RWPE2 (cell line): Measurements from ENCODE around the gene PLA2G4F.

Experiments
- ATAC-seq: fragments of 200-7000 bp; cut with Tn5 transposase; 3 replicates; pipeline ENCODE4 v1.9.1; 2021; ENCODE audit warnings: low read depth
- DNase-seq: peaks from one replicate; pipeline ENCODE4 v3.0.0-alpha.2; 2020; ENCODE audit warnings: low spot score
- H3K27ac ChIP-seq: fragments of 450-650 bp; 2 replicates; pipeline ENCODE4 v1.5.1; 2017; ENCODE audit warnings: mild to moderate bottlenecking; ENCODE audit not compliant: poor library complexity, severe bottlenecking
- H3K27me3 ChIP-seq: fragments of 250-450 bp; sonication (Bioruptor Pico); 2 replicates; pipeline ENCODE4 v1.5.1; 2021; ENCODE audit warnings: mild to moderate bottlenecking, moderate library complexity; ENCODE audit not compliant: insufficient read depth, poor library complexity, severe bottlenecking
- H3K36me3 ChIP-seq: fragments of 250-450 bp; sonication (Bioruptor Pico); 2 replicates; pipeline ENCODE4 v1.5.1; 2020; ENCODE audit warnings: low read depth, mild to moderate bottlenecking, moderate library complexity
- H3K4me1 ChIP-seq: fragments of 250-450 bp; sonication (Bioruptor Pico); 2 replicates; pipeline ENCODE4 v1.5.1; 2021; ENCODE audit warnings: mild to moderate bottlenecking, moderate library complexity; ENCODE audit not compliant: insufficient read depth, poor library complexity, severe bottlenecking
- H3K4me3 ChIP-seq: fragments of 250-450 bp; sonication (Bioruptor Pico); 2 replicates; pipeline ENCODE4 v1.5.1; 2021; ENCODE audit warnings: mild to moderate bottlenecking, moderate library complexity; ENCODE audit not compliant: severe bottlenecking
- H3K9me3 ChIP-seq: fragments of 250-450 bp; sonication (Bioruptor Pico); 2 replicates; pipeline ENCODE4 v1.5.1; 2021; ENCODE audit warnings: mild to moderate bottlenecking, moderate library complexity; ENCODE audit not compliant: severe bottlenecking
- CTCF ChIP-seq: fragments of 450-650 bp; IDR thresholded peaks from one replicate; pipeline ENCODE4 v1.5.1; 2017; ENCODE audit warnings: mild to moderate bottlenecking, moderate library complexity; ENCODE audit not compliant: poor library complexity, severe bottlenecking

Gene PLA2G4F

DNA sequence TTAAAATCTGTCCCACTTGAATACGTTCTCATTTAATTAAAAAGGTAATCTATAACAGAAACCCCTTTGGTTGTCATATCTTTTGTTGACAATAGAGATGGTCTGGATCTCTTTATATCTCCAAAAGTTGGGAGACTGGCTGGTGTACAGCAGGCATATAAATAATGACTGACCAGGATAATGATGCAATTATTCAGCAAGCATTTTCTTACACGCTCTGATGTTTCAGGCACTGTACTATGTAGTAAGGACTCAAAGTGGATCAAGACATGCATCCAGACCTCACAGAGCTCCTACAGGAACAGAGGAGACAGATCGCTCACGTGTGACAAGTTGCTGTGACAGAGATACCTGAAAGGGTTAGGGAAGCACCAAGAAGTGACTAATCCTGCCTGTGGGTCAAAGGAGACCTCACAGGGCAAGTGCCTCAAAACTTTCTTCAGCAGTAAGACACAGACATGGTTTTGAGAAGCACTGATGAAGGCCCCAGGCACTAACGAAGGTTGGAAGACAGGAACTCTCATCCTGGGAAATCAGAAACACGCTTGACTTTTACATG is 26.0 kb upstream of the PLA2G4F start:
- no peak for DNase-seq
- Histone ChIP-seq H3K4me3 (no peak overlapping the region), H3K4me1 (no peaks in the 10 kb centered on the region), H3K27ac (no peak overlapping the region), H3K27me3 (no peaks in the 10 kb centered on the region), H3K9me3 (no peaks in the 10 kb centered on the region), H3K36me3 (peaks cover 89% of the 10 kb centered on the region)
- no peak for TF ChIP-seq CTCF
- ATAC-seq: no peak

DNA sequence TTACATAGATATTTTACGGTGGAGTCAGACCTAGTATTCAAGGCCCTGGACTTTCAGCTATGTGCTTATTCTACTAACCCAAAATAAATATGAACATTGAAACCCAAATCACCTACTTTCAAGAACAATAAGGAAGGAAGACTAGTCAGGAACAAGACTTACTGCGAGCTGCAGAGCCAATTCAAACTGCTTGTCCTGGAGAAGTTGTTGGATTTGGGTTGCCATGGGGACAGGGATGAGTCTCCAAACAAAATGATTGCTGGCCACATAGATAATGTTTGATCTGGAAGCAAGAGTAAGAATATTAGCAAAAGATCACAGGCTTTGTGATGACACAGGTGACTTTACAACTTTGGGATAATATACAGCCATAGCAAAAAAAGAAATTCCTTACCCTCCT is 21.6 kb upstream of the PLA2G4F start:
- Histone ChIP-seq H3K36me3 (peaks cover 86% of the 10 kb centered on the region), H3K4me3 (no peak overlapping the region), H3K27me3 (no peaks in the 10 kb centered on the region), H3K9me3 (no peaks in the 10 kb centered on the region), H3K4me1 (no peaks in the 10 kb centered on the region), H3K27ac (no peak overlapping the region)
- DNase-seq (no peak), ATAC-seq (no peak)
- no peak for TF ChIP-seq CTCF

DNA sequence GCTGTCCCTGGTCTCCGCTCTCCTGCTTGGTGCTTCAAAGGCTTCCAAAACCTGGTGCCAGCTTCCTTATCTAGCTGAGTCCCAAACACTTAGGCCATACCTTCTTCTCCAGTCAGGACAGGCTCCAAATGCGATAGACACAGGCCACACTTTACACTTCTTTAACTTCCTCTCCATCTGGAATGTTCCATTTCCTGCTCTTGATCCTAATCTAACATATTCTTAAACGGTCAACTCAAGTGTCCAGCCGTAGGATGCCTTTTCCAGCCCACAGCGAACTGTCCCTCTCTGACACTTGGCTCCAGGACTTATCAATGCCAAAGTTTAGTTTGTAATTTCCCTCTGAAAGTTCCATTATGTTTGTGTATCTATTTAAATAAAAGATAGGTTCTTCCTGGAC is 19.2 kb upstream of the PLA2G4F start:
- no peak overlapping the region for H3K4me3 ChIP-seq
- H3K36me3 ChIP-seq: peaks cover 85% of the 10 kb centered on the region
- TF ChIP-seq CTCF: no peak
- no peaks in the 10 kb centered on the region for H3K27me3 ChIP-seq
- H3K27ac ChIP-seq: no peak overlapping the region
- no peaks in the 10 kb centered on the region for H3K9me3 ChIP-seq
- H3K4me1 ChIP-seq: no peaks in the 10 kb centered on the region
- DNase-seq (no peak), ATAC-seq (no peak)

GRCh38 chr15:42172475-42172874 is 16.0 kb upstream of the PLA2G4F start:
- no peak for TF ChIP-seq CTCF
- no peak for ATAC-seq
- no peaks in the 10 kb centered on the region for H3K9me3 ChIP-seq
- H3K36me3 ChIP-seq: peaks cover 86% of the 10 kb centered on the region
- DNase-seq: no peak
- H3K4me3 ChIP-seq: no peak overlapping the region
- H3K27ac ChIP-seq: no peak overlapping the region
- H3K4me1 ChIP-seq: no peaks in the 10 kb centered on the region
- H3K27me3 ChIP-seq: no peaks in the 10 kb centered on the region

DNA sequence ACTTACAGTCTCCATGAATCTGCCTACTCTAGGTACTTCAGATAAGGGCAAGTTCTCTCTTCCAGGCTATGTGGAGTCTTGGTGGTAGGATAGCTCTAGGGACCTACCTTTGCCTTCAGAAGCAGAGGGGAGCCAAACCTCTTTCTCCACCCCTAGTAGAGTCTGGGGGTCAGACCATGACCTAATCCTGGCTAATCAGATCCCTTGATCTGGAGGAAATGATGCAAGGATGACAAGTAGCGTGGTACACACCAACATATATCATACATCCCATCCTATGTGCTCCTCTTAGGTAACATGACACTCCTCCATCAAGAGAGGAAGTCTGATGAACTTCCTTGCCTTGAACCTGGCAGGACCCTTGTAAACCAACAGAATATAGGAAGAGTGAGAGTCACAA is 15.4 kb upstream of the PLA2G4F start:
- H3K9me3 ChIP-seq: no peaks in the 10 kb centered on the region
- no peak for DNase-seq
- no peak for TF ChIP-seq CTCF
- no peak overlapping the region for H3K4me3 ChIP-seq
- no peaks in the 10 kb centered on the region for H3K27me3 ChIP-seq
- no peak for ATAC-seq
- peaks cover 89% of the 10 kb centered on the region for H3K36me3 ChIP-seq
- H3K4me1 ChIP-seq: no peaks in the 10 kb centered on the region
- no peak overlapping the region for H3K27ac ChIP-seq
